HEK293 (cell line): ENCODE results near the gene TM9SF3.
A peak's percentile ranks its signal among the peaks of the same experiment; 100 is the strongest.

ENCODE experiments used
- GLI4 ChIP-seq: fragments of 450-650 bp; formaldehyde crosslinking; IDR thresholded peaks from 2 replicates; pipeline ENCODE4 v1.5.1; 2016; ENCODE audit warnings: missing biosample characterization, missing genetic modification characterization
- MZF1 ChIP-seq: fragments of 450-650 bp; formaldehyde crosslinking; IDR thresholded peaks from 2 replicates; pipeline ENCODE4 v1.5.1; 2017; ENCODE audit warnings: missing biosample characterization, missing genetic modification characterization, borderline replicate concordance
- OSR2 ChIP-seq: fragments of 450-650 bp; formaldehyde crosslinking; IDR thresholded peaks from 2 replicates; pipeline ENCODE4 v1.5.1; 2016; ENCODE audit warnings: missing biosample characterization, missing genetic modification characterization
- OVOL3 ChIP-seq: fragments of 450-650 bp; formaldehyde crosslinking; IDR thresholded peaks from 2 replicates; pipeline ENCODE4 v1.5.1; 2016; ENCODE audit warnings: missing biosample characterization, missing genetic modification characterization
- SCRT2 ChIP-seq: fragments of 450-650 bp; formaldehyde crosslinking; IDR thresholded peaks from 2 replicates; pipeline ENCODE4 v1.5.1; 2016; ENCODE audit warnings: missing biosample characterization, missing genetic modification characterization
- SP2 ChIP-seq: fragments of 450-650 bp; formaldehyde crosslinking; IDR thresholded peaks from 2 replicates; pipeline ENCODE4 v1.5.1; 2016; ENCODE audit warnings: missing biosample characterization, missing genetic modification characterization
- TRIM28 ChIP-seq: IDR thresholded peaks from 2 replicates; pipeline ENCODE4 v1.6.1; 2011; ENCODE audit warnings: low read length, control low read depth, borderline replicate concordance
- ZFHX2 ChIP-seq: fragments of 450-650 bp; formaldehyde crosslinking; conservative IDR thresholded peaks from 2 replicates; pipeline ENCODE4 v1.5.1; 2016; ENCODE audit warnings: missing biosample characterization, missing genetic modification characterization
- ZFP69B ChIP-seq: fragments of 450-650 bp; formaldehyde crosslinking; IDR thresholded peaks from 2 replicates; pipeline ENCODE4 v1.5.1; 2016; ENCODE audit warnings: missing biosample characterization, missing genetic modification characterization
- ZIC2 ChIP-seq: fragments of 450-650 bp; formaldehyde crosslinking; IDR thresholded peaks from 2 replicates; pipeline ENCODE4 v1.5.1; 2016; ENCODE audit warnings: missing biosample characterization, missing genetic modification characterization
- ZNF132 ChIP-seq: fragments of 450-650 bp; formaldehyde crosslinking; IDR thresholded peaks from 2 replicates; pipeline ENCODE4 v1.5.1; 2017; ENCODE audit warnings: missing biosample characterization, missing genetic modification characterization, borderline replicate concordance
- ZNF140 ChIP-seq: fragments of 450-650 bp; formaldehyde crosslinking; IDR thresholded peaks from 2 replicates; pipeline ENCODE4 v1.5.1; 2016; ENCODE audit warnings: missing biosample characterization, missing genetic modification characterization
- ZNF2 ChIP-seq: fragments of 450-650 bp; formaldehyde crosslinking; IDR thresholded peaks from 2 replicates; pipeline ENCODE4 v1.5.1; 2016; ENCODE audit warnings: missing biosample characterization, missing genetic modification characterization
- ZNF223 ChIP-seq: fragments of 450-650 bp; formaldehyde crosslinking; IDR thresholded peaks from 2 replicates; pipeline ENCODE4 v1.5.1; 2016; ENCODE audit warnings: missing biosample characterization, missing genetic modification characterization
- ZNF292 ChIP-seq: fragments of 450-650 bp; formaldehyde crosslinking; IDR thresholded peaks from 2 replicates; pipeline ENCODE4 v1.5.1; 2016; ENCODE audit warnings: low read depth, missing biosample characterization, missing genetic modification characterization, borderline replicate concordance
- ZNF350 ChIP-seq: fragments of 450-650 bp; formaldehyde crosslinking; IDR thresholded peaks from 2 replicates; pipeline ENCODE4 v1.5.0; 2017; ENCODE audit warnings: missing biosample characterization, mild to moderate bottlenecking, missing genetic modification characterization
- ZNF416 ChIP-seq: fragments of 450-650 bp; formaldehyde crosslinking; IDR thresholded peaks from 2 replicates; pipeline ENCODE4 v1.5.1; 2016; ENCODE audit warnings: missing biosample characterization, missing genetic modification characterization
- ZNF473 ChIP-seq: fragments of 450-650 bp; formaldehyde crosslinking; IDR thresholded peaks from 2 replicates; pipeline ENCODE4 v1.5.1; 2017; ENCODE audit warnings: missing biosample characterization, missing genetic modification characterization
- ZNF510 ChIP-seq: fragments of 450-650 bp; formaldehyde crosslinking; IDR thresholded peaks from 2 replicates; pipeline ENCODE4 v1.5.1; 2018; ENCODE audit warnings: mild to moderate bottlenecking, missing genetic modification characterization, missing biosample characterization; ENCODE audit not compliant: insufficient replicate concordance
- ZNF621 ChIP-seq: fragments of 450-650 bp; formaldehyde crosslinking; IDR thresholded peaks from 2 replicates; pipeline ENCODE4 v1.5.1; 2017; ENCODE audit warnings: missing biosample characterization, missing genetic modification characterization
- ZNF626 ChIP-seq: fragments of 450-650 bp; sonication (Bioruptor Pico); formaldehyde crosslinking; IDR thresholded peaks from 2 replicates; pipeline ENCODE4 v1.5.1; 2018; ENCODE audit warnings: missing biosample characterization, missing genetic modification characterization, inconsistent platforms
- ZNF629 ChIP-seq: fragments of 450-650 bp; formaldehyde crosslinking; IDR thresholded peaks from 2 replicates; pipeline ENCODE4 v1.5.1; 2017; ENCODE audit warnings: missing biosample characterization, missing genetic modification characterization
- ZNF660 ChIP-seq: fragments of 450-650 bp; IDR thresholded peaks from 2 replicates; pipeline ENCODE4 v1.5.1; 2018; ENCODE audit warnings: missing biosample characterization, mild to moderate bottlenecking, missing genetic modification characterization
- ZNF785 ChIP-seq: fragments of 450-650 bp; formaldehyde crosslinking; IDR thresholded peaks from 2 replicates; pipeline ENCODE4 v1.5.1; 2016; ENCODE audit warnings: missing biosample characterization, missing genetic modification characterization
- ZNF843 ChIP-seq: fragments of 450-650 bp; formaldehyde crosslinking; IDR thresholded peaks from 2 replicates; pipeline ENCODE4 v1.5.1; 2016; ENCODE audit warnings: missing biosample characterization, missing genetic modification characterization
- ZSCAN16 ChIP-seq: fragments of 450-650 bp; formaldehyde crosslinking; IDR thresholded peaks from 2 replicates; pipeline ENCODE4 v1.5.1; 2016; ENCODE audit warnings: missing biosample characterization, missing genetic modification characterization
- ZSCAN30 ChIP-seq: fragments of 450-650 bp; IDR thresholded peaks from 2 replicates; pipeline ENCODE4 v1.5.1; 2018; ENCODE audit warnings: missing biosample characterization, mild to moderate bottlenecking, missing genetic modification characterization, moderate library complexity
- TF ChIP-seq, protein P1 (sequence below): fragments of 450-650 bp; formaldehyde crosslinking; IDR thresholded peaks from 2 replicates; pipeline ENCODE4 v1.5.0; 2017; ENCODE audit warnings: missing biosample characterization, missing genetic modification characterization, borderline replicate concordance
- TF ChIP-seq, protein P2 (sequence below): fragments of 450-650 bp; formaldehyde crosslinking; IDR thresholded peaks from 2 replicates; pipeline ENCODE4 v1.5.1; 2016; ENCODE audit warnings: missing biosample characterization, missing genetic modification characterization
- TF ChIP-seq, protein P3 (sequence below): fragments of 450-650 bp; formaldehyde crosslinking; IDR thresholded peaks from 2 replicates; pipeline ENCODE4 v1.5.1; 2016; ENCODE audit warnings: missing biosample characterization, missing genetic modification characterization
- TF ChIP-seq, protein P4 (sequence below): fragments of 450-650 bp; formaldehyde crosslinking; IDR thresholded peaks from 2 replicates; pipeline ENCODE4 v1.5.1; 2016; ENCODE audit warnings: missing biosample characterization, missing genetic modification characterization, low read depth
- TF ChIP-seq, protein P5 (sequence below): fragments of 450-650 bp; formaldehyde crosslinking; IDR thresholded peaks from 2 replicates; pipeline ENCODE4 v1.5.1; 2016; ENCODE audit warnings: missing biosample characterization, missing genetic modification characterization

The TM9SF3 gene

DNA sequence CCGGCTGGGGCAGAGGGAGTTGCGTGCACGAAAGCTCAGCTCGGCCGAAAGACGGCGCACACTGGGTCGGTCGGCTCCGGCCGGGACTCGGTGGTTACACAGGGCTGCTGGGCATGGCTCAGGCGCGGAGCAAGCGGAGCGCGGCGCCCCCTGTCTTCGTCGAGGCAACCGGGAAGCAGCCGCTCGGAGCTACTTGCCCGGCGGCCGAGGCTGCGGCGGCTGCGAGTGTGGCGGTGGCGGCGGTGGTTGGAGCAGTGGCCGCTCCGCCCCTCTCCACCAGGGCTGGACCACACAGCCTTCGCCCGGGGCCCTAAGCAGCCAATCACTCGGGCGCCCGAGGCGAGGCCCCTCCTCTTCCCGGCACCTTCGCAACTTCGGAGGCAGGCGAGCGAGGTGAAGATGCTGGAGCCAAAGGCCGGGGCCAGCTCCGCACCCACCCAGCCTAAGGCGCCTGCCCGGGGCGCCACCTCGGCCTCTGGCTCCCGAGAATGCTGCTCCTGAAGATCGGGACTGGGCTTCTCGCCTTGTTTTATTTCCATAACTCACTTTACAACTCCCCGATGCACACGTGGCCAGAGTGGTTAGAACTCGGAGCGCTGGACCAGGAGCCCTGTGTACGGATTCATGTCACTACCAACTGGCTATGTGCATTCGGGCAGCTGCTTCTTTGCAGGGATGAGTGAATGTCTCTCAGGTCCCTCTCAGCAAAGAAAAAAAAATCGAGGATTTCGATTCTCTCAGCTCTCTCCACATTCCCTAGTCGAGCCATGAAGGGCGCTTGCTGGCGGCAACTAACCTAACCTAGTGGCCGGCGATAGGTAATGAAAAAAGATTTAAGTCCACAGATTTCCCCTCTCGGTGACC, 72.9 kb downstream of the TM9SF3 start, which contains the start of gene TLL2 (continued):
- TF ChIP-seq OVOL3 (tag by site-specific recombination): no peak
- TF ChIP-seq ZFHX2 (tag by site-specific recombination): no peak
- TF ChIP-seq, protein P1, sequence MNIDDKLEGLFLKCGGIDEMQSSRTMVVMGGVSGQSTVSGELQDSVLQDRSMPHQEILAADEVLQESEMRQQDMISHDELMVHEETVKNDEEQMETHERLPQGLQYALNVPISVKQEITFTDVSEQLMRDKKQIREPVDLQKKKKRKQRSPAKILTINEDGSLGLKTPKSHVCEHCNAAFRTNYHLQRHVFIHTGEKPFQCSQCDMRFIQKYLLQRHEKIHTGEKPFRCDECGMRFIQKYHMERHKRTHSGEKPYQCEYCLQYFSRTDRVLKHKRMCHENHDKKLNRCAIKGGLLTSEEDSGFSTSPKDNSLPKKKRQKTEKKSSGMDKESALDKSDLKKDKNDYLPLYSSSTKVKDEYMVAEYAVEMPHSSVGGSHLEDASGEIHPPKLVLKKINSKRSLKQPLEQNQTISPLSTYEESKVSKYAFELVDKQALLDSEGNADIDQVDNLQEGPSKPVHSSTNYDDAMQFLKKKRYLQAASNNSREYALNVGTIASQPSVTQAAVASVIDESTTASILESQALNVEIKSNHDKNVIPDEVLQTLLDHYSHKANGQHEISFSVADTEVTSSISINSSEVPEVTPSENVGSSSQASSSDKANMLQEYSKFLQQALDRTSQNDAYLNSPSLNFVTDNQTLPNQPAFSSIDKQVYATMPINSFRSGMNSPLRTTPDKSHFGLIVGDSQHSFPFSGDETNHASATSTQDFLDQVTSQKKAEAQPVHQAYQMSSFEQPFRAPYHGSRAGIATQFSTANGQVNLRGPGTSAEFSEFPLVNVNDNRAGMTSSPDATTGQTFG: no peak
- TF ChIP-seq, protein P2, sequence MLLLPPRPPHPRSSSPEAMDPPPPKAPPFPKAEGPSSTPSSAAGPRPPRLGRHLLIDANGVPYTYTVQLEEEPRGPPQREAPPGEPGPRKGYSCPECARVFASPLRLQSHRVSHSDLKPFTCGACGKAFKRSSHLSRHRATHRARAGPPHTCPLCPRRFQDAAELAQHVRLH (tag by site-specific recombination): no peak
- no peak for TF ChIP-seq ZNF132 (tag by site-specific recombination)
- no peak for TF ChIP-seq ZNF621 (tag by site-specific recombination)
- TF ChIP-seq ZIC2 (tag by site-specific recombination): 0 out of 2 replicates have a peak, but pooled peaks have one; percentile 4
- peak; percentile 90 for TF ChIP-seq ZSCAN30
- peak; percentile 68 for TF ChIP-seq OSR2 (tag by site-specific recombination)
- peak; percentile 76; the same call in 1 of the 2 replicates for TF ChIP-seq ZNF660 (tag by site-specific recombination)
- TF ChIP-seq ZNF416 (tag by site-specific recombination): no peak
- TF ChIP-seq SCRT2 (tag by site-specific recombination): no peak
- TF ChIP-seq, protein P3, sequence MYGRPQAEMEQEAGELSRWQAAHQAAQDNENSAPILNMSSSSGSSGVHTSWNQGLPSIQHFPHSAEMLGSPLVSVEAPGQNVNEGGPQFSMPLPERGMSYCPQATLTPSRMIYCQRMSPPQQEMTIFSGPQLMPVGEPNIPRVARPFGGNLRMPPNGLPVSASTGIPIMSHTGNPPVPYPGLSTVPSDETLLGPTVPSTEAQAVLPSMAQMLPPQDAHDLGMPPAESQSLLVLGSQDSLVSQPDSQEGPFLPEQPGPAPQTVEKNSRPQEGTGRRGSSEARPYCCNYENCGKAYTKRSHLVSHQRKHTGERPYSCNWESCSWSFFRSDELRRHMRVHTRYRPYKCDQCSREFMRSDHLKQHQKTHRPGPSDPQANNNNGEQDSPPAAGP: no peak; the same call in 1 of the 2 replicates
- TF ChIP-seq ZNF629 (tag by site-specific recombination): no peak
- no peak for TF ChIP-seq ZSCAN16 (tag by site-specific recombination)
- TF ChIP-seq ZNF350 (tag by site-specific recombination): no peak
- no peak for TF ChIP-seq MZF1 (tag by site-specific recombination)
- no peak for TF ChIP-seq ZNF626
- no peak for TF ChIP-seq ZNF785 (tag by site-specific recombination)
- TF ChIP-seq SP2 (tag by site-specific recombination): peak; percentile 95
- TF ChIP-seq, protein P4, sequence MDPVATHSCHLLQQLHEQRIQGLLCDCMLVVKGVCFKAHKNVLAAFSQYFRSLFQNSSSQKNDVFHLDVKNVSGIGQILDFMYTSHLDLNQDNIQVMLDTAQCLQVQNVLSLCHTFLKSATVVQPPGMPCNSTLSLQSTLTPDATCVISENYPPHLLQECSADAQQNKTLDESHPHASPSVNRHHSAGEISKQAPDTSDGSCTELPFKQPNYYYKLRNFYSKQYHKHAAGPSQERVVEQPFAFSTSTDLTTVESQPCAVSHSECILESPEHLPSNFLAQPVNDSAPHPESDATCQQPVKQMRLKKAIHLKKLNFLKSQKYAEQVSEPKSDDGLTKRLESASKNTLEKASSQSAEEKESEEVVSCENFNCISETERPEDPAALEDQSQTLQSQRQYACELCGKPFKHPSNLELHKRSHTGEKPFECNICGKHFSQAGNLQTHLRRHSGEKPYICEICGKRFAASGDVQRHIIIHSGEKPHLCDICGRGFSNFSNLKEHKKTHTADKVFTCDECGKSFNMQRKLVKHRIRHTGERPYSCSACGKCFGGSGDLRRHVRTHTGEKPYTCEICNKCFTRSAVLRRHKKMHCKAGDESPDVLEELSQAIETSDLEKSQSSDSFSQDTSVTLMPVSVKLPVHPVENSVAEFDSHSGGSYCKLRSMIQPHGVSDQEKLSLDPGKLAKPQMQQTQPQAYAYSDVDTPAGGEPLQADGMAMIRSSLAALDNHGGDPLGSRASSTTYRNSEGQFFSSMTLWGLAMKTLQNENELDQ (tag by site-specific recombination): no peak
- TF ChIP-seq ZNF843 (tag by site-specific recombination): no peak
- TF ChIP-seq ZFP69B: no peak
- TF ChIP-seq ZNF140: no peak
- no peak for TF ChIP-seq ZNF510
- TF ChIP-seq GLI4 (tag by site-specific recombination): no peak
- TF ChIP-seq TRIM28: no peak
- TF ChIP-seq ZNF292: no peak
- TF ChIP-seq ZNF473 (tag by site-specific recombination): no peak
- peak; percentile 88 for TF ChIP-seq ZNF2
- TF ChIP-seq ZNF223 (tag by site-specific recombination): no peak
- TF ChIP-seq, protein P5, sequence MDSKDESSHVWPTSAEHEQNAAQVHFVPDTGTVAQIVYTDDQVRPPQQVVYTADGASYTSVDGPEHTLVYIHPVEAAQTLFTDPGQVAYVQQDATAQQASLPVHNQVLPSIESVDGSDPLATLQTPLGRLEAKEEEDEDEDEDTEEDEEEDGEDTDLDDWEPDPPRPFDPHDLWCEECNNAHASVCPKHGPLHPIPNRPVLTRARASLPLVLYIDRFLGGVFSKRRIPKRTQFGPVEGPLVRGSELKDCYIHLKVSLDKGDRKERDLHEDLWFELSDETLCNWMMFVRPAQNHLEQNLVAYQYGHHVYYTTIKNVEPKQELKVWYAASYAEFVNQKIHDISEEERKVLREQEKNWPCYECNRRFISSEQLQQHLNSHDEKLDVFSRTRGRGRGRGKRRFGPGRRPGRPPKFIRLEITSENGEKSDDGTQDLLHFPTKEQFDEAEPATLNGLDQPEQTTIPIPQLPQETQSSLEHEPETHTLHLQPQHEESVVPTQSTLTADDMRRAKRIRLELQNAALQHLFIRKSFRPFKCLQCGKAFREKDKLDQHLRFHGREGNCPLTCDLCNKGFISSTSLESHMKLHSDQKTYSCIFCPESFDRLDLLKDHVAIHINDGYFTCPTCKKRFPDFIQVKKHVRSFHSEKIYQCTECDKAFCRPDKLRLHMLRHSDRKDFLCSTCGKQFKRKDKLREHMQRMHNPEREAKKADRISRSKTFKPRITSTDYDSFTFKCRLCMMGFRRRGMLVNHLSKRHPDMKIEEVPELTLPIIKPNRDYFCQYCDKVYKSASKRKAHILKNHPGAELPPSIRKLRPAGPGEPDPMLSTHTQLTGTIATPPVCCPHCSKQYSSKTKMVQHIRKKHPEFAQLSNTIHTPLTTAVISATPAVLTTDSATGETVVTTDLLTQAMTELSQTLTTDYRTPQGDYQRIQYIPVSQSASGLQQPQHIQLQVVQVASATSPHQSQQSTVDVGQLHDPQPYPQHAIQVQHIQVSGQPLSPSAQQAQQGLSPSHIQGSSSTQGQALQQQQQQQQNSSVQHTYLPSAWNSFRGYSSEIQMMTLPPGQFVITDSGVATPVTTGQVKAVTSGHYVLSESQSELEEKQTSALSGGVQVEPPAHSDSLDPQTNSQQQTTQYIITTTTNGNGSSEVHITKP (tag by site-specific recombination): peak; percentile 69
